Measurements from ENCODE around the gene MPPE1.

MPPE1 gene

DNA sequence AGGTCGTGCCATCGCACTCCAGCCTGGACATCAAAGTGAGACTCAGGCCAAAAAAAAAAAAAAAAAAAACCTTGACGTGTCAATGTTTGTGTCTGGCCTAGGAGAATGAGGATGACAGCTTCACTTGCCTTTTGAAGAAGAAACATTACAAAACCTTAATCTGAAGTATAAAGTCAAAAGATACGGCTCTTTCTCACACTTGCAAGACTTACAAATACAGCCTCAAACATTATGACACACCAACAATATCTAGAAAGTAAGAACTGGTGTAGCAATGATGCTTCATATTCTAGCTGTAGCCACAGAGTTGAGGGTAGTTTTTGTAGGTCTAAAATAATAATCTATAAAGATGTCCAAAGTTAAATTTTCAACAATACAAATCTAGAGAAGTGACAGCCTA is 25.5 kb downstream of the MPPE1 start:
- no peak overlapping the region for H3K4me3 ChIP-seq (replicated peaks; ENCODE audit: low read depth, low read length)

DNA sequence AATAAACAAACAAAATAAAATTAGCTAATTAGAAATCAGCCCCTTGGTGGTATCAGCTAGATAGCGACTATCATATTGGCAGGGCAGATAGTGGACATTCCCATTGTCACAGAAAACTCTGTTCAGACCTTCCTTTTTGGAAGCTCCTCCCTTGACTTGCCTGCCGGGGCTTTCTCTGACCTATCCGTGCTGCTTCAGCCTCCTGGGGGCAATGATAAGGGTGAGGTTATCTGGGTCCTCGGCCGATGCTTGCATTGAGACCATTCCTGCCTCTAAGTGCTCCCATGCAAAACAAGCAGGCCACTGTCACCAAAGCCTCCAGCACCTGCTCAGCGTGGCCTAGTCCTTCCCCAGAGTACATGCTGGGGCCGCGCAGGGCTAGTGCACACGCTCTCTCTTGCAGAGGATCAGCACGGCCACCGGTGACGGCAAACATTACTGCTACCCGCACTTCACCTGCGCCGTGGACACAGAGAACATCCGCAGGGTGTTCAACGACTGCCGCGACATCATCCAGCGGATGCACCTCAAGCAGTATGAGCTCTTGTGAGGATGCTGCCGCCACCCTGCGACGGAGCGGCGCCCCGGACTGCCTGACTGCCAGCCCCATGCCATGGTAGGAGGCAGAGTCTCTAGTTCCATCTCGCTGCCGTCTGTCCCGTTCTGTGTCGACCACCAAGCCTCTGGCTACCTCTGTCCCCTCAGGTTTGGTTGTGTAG is 27.4 kb downstream of the MPPE1 start:
- TF ChIP-seq, protein P1, sequence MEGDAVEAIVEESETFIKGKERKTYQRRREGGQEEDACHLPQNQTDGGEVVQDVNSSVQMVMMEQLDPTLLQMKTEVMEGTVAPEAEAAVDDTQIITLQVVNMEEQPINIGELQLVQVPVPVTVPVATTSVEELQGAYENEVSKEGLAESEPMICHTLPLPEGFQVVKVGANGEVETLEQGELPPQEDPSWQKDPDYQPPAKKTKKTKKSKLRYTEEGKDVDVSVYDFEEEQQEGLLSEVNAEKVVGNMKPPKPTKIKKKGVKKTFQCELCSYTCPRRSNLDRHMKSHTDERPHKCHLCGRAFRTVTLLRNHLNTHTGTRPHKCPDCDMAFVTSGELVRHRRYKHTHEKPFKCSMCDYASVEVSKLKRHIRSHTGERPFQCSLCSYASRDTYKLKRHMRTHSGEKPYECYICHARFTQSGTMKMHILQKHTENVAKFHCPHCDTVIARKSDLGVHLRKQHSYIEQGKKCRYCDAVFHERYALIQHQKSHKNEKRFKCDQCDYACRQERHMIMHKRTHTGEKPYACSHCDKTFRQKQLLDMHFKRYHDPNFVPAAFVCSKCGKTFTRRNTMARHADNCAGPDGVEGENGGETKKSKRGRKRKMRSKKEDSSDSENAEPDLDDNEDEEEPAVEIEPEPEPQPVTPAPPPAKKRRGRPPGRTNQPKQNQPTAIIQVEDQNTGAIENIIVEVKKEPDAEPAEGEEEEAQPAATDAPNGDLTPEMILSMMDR (IDR thresholded peaks at IDR 0.05; ENCODE audit: low read length, missing control alignments): no peak
- no peak for DNase-seq (ENCODE audit: low read depth)
- no peak overlapping the region for H3K4me3 ChIP-seq (replicated peaks; ENCODE audit: low read depth, low read length)

More for the DNA sequence above, 25.5 kb downstream of the MPPE1 start:
- TF ChIP-seq, protein P1 (IDR thresholded peaks at IDR 0.05; ENCODE audit: low read length, missing control alignments): no peak
- DNase-seq (ENCODE audit: low read depth): no peak

DNA sequence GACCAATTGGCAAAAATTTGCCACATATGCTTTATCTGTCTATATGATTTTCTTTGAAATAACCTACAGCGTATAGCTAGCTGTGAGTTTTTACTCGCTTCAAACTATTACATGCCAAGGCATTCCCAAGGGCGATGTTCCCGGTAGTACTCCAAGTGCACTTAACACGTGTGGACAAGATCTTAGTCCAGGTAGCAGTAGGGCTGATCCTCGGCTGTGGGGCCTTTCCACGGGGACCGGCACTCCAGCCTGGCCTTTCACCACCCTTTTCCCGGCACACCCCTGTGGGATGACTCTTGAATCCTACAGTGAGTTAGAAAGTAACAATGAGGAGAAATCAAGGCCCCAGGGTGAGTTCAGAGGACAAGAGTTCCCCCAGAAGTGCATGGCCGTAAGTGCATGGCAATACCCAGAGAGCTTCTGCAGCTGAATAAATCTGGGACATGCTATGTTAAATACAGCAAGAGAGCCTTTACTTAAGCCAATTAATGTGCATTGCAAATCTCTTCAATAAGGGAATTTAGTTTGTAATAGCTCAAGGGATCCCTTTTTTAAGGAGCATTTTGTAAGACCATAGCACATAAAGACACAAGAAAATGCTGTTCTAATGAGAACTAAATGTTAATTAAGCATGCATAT is 30.5 kb downstream of the MPPE1 start:
- TF ChIP-seq, protein P1 (IDR thresholded peaks at IDR 0.05; ENCODE audit: low read length, missing control alignments): no peak
- no peak overlapping the region for H3K4me3 ChIP-seq (replicated peaks; ENCODE audit: low read depth, low read length)
- DNase-seq (ENCODE audit: low read depth): no peak

DNA sequence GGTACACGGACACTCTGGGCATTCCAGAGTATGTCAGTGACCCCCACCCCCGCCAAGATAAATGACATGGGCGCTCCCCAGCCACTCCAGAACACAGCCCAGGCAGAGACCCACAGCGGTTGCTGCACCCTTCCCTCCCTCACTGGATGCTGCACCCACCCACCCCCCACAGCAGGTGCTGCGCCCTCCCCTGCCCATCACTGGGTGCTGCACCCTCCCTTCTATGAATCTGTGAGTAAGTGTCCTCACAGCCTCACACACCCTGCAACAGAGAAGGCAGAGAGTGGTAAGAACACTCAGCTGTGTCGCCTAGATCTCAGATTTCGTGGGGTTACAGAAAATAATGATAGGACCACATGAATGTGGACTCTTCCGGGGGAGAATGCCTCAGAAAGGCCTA is 33.4 kb downstream of the MPPE1 start:
- TF ChIP-seq, protein P1 (IDR thresholded peaks at IDR 0.05; ENCODE audit: low read length, missing control alignments): no peak
- H3K4me3 ChIP-seq (replicated peaks; ENCODE audit: low read depth, low read length): no peak overlapping the region
- DNase-seq (ENCODE audit: low read depth): no peak

DNA sequence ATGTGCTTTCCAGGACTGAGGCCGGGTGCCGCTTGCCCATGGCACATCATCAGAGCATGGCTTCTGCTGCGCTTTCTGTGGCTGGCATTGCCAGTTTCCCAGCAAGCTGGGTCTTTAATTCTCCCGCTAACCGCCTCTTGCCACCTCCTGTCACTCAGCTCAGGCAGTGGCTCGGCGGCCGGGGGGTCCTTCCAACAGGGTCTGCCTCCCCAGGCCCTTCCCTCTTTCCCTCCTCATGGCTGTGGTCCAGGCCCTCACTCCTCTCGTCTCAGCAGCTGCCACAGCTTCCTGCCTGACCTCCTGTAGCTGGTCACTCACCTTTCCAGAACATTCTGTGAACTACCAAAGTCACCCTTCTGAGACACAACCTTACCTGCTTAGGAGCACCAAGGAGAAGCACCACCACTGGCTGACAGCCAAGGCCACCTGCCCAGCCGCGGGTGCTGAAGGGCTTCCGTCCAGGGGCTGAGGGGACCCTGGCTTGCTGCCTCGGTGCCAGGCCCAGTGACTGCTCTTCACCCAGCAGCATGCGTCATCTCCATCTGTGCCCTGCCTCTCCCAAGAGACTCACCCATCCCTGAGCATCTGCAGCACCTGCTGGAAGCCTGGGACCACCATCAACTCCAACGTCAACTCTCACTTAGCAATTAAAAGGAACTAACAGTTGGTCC is 34.3 kb downstream of the MPPE1 start:
- TF ChIP-seq, protein P1 (IDR thresholded peaks at IDR 0.05; ENCODE audit: low read length, missing control alignments): no peak

DNA sequence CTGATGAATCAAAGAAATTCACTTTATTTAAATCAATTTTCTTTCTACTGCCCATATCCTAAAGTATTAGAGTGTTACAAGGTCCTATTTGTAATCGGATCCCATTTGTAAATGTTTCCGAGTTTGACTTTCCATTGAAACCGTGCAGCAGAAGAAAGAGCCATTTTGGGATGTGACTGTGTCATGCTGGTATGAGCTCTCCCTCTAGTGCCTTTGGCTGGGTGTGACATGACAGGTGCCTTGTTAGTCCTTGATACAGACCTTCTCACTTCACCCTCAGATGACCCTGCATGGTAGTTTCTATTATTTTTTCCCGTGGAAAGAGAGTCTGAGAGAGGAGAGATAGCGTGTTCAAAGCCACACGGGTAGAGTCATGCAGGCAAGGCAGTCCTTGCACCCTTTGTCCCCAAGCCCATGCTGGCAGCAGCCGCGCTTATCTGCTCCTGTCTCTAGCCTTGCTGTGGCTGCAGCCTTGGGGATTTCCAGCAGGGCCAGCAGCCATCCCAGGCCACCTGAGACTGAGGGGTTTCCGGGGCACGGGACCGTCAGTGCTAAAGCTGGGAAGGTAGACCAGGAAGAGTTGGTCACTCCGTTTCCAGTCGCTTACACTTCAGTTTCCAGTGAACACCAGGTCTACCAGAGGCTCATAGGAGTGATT is 35.5 kb downstream of the MPPE1 start:
- DNase-seq (ENCODE audit: low read depth): peak; percentile 46
- H3K4me3 ChIP-seq (replicated peaks; ENCODE audit: low read depth, low read length): no peak overlapping the region
- TF ChIP-seq, protein P1 (IDR thresholded peaks at IDR 0.05; ENCODE audit: low read length, missing control alignments): peak; percentile 42

More for the DNA sequence above, 34.3 kb downstream of the MPPE1 start:
- H3K4me3 ChIP-seq (replicated peaks; ENCODE audit: low read depth, low read length): no peak overlapping the region
- DNase-seq (ENCODE audit: low read depth): no peak

All from fibroblast of pulmonary artery (primary cell).